CD4-positive, alpha-beta T cell treated with Interleukin-4 for 4 hours (primary cell): ENCODE measurements around the gene OSBPL5.

Experiments
- DNase-seq: peaks from one replicate; pipeline ENCODE4 v3.0.0-alpha.2; 2020

Gene OSBPL5

DNA sequence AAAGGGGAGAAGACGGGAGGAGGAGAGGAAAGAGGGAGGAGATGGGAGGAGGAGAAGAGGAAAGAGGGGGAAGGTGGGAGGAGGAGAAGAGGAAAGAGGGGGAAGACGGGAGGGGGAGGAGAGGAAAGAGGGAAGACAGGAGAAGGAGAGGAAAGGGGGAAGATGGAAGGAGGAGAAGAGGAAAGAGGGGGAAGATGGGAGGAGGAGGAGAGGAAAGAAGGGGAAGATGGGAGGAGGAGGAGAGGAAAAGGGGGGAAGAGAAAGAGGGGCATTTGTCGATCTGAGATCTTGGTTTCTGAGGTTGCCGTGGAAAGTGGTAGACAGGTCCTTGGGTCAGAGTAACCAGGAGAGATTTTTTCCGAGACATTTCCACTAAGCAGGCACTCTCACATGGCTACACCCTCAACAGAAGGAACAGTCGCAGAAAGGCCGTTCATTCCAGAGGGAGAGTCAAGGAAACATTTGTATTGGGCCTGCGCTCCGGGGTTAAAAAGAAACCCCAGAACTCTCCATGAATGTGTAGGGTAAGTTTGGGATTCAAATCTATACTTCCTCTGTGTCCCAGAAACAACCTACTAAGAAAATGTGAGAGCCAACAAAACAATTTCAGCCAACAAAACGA, 68.1 kb downstream of the OSBPL5 start:
- DNase-seq: no peak

DNA sequence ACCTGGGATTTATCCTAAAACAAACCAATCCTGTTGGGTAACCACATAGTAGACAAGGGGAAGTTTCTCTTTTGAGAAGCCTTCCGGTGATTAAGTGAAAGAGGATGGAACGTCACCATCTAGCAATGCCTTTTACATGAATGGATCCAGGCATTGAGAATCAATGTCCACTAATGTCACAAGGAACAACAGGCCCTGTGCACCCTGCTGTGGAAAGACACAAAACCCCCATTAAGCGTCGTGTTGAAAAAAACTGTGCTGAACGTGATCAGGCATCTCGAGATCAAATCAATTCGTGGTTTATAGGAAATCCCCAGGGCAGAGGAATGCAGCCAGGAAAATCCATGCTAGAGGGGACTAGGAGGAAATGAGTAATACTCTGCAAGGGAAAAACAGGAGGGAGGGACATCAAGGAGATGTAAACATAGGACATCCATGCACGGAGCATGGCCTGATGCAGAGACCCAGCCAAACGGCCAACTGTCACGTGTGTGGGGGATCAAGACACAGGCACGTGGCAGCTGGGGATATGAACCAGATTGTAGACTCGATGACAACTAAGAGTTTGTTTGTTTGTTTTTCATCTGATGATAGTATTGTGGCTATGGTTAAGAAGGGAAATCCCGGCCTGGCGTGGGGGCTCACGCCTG, 69.3 kb downstream of the OSBPL5 start:
- DNase-seq: no peak

DNA sequence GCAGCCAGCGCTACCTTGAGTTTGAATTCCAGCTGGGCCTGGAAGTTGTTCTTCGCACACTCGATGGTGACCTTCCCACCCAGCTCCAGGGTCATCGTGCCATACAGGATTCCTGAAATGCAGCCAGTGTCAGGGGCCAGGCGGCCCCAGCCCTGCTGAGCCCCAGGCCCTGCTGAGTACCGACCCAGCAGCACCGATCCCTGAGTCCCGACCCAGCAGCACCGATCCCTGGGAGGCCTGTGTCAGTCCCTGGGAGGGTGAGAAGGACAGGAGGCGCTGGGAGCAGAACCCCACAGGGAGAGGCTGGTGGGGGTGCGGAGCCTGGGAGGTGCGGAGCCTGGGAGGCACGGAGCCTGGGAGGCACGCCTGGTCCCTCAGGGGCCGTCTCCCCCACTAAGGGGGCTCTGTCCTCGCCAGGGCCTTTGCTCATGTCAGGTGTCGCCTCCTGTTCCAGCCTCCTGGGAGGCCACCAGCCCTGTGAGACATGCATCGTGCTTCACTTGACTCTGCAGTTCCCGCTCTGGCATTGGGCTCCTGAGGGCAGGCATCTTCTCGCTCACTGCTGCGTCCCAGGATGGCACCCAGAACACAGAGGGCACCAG, 70.8 kb downstream of the OSBPL5 start:
- DNase-seq: no peak

DNA sequence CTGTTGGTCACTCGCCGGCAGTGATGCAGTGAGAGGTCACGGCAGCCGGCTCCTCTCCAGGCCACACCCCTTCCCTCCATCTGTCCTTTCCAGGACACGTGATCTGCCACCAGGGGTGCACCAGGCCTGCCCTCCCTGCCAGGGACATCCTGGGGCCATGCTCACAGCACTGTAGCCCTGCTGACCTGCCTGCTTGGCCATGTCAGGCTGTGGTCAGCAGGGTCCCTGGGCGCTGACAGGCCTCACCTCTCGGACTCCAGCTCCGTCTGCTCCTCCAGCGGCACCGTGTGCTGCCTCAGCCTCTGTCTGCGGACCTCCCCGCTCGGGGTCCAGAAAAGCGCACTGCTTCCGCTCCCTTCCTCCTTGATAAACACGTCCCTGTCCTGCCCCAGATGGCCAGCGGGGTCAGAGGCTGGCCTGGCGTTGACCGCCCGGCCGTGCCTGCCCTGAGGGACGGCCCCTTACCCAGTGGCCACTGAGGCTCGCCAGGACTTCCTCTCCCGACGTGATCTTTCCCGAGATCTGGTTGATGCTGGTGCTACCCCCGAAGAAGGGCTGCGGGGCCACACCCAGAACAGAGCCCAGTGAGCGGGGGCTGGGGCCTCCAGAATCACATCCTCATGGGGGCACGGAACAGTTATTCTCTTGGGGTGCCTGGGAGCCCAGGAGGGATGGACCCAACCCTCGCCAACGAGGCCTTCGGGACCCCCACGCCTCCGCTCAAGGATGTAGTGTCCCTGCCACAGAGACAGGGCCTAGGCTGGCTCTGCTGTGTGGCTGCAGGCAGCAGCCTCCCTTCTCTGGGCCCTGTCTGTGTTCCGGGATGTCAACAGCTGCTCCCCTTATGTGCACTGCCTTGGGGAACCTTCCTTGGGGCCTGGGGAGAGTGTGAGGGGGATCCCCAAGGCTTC, 71.6 kb downstream of the OSBPL5 start:
- DNase-seq: no peak

DNA sequence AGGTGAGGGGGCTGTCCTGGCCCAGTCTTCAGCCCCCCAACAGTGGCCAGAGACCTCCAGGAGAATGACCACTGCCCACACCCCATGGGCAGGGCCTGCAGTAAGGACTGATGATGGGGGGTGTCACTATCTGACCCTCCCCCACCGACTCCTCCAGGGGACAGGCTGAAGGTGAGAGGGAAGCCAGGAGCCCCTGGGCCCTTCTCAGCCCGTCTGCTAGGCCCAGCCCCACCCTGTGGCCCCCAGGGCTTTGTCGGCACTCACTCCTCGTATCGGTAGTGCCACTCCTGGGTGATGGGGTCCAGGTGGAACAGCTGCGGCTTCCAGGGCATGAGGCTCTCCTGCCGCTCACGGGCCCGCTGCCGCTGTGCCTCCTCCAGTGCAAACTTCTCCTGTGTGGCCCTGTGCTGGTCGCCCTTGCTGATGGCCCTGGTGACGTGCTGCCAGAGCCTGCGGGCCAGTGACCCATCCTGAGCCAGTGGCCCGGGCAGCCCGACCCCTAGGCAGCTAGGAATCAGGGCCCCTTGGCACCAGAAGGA, 72.4 kb downstream of the OSBPL5 start:
- DNase-seq: no peak

DNA sequence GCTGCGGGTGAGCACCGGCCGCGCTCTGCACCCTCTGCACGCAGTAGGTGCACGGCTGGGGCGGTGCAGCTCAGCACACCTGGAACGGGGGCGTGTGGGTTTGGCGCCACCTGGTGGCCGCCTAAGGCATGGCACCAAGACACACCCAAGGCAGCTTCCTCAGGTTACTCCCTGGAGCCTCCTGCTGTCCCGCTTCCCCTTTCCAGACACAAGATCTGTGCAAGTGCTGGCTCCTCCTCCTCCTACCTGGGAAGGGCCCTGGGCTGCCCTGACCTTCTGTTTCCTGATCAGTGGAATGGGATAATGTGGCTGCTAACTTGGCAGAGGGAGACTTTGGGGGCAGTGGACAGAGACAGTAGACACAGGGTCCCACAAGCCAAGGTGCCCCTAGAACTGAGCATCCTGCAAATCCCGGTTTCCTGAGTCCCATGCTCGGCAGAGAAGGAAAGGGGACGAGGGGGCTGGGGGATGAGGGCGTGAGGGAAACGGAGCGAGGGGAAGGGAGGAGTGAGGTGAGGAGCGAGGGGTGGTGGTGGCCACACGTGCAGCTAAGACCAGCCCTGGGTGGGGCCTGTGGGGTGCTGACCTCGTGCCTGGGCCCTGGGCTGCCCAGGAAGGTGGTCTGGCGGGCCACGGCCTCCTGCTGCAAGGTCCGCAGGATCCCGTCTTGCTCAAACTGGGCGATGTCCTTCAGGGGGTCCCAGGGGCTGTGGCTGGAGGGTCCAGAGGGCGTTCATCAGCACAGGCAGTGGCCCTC, 73.1 kb downstream of the OSBPL5 start:
- DNase-seq: peak; percentile 59

DNA sequence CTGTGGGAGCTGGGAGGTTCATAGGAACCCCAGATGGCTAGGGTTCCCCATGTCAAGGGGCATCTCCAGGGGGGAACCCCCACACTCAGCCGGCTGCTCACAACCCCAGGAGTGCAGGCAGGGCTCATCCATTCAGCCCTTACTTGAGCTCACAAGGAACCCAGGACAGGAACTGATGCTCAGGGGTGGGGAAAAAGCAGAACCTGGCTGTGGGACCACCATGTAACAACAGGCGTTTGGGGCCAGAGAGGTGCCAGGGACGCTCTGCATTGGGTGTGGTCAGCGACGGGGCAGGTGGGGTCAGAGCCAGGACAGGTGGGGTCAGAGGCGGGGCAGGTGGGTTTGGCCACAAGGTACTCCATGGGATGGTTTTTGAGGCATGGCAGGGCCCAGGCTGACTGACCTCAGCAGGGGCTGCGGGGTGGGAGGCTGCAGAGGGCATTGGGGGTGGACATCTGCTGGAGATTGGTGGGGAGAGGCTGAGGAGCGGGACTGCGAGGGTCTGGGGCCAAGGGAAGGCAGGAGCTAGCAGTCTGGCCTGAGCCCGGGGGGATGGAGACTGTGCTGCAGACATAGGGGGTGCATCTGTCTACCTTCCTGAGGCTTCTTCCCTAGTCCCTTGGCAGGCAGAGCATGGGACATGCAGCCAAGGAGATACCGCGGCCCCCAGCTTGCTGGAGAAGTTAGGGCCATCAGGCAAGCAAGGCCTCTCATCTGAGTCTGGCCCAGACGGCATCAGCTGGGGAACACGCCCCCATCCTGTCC, 73.8 kb downstream of the OSBPL5 start:
- DNase-seq: no peak

DNA sequence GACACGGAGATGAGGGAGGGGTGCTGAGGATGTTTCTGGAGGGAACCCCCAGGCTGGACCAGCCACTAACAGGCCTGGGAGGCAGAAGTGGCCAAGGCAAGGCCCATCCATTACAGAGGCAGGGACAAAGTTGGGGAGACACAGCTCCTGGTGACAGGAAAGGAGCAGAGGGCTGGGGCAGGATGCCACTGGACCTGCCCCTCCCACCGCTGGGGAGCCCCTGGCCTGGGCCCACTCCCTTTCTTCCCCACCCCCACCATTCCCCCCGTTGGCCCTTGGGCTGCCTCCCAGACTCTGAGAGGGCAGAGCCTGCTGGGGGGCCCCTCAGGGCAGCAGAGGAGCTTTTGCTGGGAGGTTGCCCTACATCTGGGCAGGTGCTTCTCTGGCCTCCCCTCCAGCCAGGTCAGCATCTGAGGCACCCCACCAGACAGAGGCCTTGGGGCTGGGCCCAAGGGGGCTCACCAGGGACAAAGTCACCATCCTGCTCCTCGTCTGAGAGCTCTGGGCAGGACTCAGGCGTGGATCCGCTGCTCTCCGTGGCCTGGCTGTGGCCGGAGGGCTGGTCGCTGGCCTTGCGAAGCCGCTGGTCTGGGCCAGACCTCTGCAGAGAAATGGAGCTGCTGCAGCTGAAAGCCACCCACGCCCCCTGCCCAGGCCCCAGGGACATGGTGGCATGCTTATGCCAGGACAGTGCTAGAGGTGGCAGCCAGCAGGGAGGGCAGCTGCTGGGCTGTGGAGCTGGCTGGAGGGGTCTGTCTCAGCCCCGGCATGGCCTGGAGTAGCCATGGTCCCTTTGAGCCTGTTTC, 74.8 kb downstream of the OSBPL5 start:
- DNase-seq: no peak

DNA sequence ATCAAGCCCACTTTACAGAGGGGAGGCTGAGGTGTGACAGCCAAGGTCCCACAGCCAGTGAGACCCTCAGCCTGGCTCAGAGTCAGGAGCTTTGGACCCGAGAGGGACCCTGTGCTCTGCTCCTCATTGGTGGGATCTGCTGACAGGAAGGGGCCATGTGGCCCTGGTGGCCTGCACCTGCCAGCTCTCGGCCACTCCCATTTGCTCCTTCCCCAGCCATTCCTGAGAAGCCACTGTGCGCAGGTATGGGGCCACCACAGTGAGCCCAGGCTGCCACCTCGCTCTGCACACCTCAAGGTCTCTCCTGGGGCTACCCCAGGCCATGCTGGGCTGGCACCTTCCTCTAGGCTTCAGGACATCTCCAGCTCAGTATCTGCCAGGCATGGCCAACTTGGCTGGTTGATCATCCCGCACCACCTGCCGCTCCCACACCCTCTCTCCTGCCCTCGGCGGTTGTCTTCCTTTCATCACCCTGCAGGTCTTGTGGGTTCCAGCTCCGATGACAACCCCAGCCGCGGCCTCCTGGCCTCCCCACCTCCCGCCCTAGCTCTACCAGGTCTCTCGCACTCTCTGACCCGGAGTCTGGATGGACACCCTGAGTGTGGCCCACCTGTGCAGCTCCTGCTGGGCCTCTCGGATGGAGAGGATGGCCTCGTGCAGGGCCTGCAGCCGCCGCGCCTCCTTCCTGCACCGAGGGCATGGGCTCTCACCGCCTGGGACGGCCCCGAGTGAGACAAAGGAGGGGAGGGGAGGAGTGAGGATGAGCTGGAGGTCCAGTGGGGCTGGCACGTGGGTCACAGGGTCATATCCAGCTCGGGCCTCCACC, 75.7 kb downstream of the OSBPL5 start:
- no peak for DNase-seq

DNA sequence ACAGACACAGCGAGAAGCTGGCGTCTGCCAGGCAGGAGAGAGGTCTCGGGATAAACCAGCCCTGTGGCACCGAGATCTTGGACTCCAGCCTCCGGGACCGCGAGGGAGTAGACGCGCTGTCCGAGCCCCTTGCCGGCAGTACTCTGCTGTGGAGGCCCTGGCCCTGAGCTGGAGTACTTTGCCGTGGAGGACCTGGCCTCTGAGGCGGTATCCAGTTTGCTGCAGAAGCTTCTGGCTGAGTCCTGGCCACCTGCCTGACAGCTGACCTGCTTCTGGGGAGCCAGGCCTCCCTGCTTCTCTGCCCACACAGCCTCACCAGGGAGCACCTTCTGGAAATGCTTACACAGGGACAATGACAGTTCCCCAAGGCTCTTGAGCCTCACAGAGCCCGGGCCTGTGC, 76.3 kb downstream of the OSBPL5 start:
- no peak for DNase-seq

DNA sequence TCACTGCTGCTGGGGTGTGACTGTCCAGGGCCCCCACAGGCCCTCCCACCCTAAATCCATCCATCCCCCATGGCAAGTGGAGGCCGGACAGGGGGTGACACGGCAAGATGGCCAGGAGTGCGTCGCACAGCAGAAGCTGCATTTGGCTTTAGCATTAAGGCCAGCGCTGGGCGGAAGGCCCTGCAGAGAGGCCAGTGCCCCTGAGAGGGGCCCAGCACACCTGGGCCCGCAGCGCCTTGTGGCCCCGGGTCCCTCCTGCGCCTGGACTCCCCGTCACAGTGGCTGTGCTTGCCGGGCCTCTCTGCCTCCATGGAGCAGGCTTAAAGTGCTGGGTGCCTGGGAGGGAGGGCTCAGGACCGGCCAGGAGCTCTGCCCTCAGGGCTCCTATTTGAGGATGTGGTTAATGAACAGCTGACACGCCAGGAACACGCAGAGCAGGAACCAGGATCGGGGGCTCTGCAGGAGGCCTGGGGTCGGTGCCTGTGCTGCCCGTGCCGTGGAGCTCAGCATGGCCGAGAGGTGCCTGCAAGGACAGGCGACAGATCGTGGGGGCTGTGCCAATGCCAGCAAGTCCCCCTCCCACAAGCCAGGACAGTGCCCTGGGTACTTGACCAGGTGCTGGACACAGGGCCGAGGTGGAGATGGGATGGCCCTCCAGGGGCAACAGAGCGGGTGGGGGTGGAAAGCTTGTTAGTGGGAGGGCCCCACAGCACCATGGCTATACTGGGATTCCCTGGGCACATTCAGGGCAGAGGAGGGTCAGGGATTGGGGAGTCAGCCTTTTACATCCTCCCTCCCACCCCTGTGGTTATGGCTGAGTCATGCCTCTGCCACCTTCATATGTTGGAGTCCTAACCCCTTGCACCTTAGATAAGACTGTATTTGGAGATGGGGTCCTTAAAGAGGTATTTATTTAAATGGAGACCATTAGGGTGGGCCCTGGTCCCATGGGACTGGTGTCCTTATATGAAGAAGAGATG, 77.0 kb downstream of the OSBPL5 start:
- DNase-seq: no peak

DNA sequence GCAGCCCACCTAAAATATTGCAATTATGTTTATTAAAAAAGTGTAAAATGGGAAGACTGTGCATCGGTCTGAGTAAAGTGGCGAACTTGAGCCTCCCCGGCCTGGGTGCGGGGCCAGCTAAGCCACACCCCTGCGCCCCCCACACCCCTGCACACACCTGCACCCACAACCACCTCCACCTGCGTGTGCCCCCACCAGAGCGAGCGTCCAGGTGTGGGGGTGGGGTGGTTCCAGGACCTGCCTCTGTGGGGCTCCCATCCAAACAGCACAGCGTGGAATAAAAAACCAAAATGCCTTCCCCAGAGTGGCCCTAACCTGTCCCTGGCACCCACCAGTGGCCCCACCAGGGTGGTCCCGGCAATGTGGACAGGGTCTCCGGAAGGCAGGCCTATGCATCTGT, 77.7 kb downstream of the OSBPL5 start:
- no peak for DNase-seq

DNA sequence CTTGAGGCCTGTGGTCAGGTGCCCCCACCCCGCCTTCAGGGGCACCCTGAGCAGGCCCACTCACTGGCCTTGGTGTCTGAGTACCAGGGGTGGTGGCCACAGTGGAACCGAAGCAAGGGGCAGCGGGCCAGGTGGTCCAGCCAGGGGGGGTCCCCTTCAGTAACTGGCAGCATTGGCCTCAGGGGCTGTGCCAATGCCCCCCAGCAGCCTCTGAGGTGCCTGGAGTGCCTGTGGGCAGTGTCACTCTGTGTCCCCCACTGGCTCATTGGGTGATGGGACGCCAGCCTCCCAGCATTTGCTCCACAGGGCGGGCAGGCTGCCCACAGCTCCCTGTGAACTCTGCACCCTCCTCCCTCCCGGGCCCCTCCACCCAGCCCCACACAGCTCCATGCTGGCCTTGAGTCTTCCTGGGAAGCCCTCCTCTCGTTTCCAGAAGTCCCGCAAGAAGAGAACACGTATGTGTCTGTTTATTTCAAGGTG, 78.4 kb downstream of the OSBPL5 start:
- DNase-seq: no peak

DNA sequence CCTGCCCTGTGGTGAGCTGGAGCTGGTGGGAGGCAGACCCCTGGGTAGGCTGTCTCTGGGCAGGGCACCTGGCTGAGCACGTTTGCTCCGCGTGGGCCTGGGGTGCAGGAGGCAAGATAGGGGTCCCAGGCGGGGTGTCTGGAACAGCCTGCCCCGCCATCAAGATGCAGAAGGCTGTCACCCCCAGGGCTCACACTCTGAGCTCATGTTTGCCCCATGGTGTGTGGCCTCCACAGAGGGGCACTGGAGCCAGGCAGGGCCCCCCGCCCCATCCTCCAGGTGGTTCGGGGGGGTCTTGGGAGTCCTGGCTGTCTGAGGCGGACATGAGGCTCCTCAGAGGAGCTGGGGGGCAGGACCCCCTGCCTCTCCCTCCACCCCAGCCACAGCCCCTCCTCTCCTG, 79.0 kb downstream of the OSBPL5 start:
- DNase-seq: no peak

DNA sequence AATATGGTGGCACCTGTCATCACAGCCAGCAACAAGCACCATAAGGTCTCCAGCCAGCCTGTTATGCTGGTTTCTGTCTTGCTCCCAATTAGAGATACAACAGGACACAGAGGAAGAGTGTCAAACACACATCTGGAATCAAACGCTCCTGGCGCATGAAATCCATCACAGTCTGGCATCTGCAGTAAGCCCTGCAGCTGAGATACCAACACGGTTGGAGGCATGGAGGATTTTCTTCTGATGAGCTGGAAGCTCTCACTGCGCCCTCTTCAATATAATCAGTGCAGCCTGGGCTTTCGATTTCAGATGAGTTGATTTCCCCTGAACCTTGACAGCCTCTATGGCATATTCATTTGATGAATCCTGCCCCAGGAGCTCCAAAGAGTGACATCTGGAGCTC, 80.1 kb downstream of the OSBPL5 start:
- DNase-seq: no peak

DNA sequence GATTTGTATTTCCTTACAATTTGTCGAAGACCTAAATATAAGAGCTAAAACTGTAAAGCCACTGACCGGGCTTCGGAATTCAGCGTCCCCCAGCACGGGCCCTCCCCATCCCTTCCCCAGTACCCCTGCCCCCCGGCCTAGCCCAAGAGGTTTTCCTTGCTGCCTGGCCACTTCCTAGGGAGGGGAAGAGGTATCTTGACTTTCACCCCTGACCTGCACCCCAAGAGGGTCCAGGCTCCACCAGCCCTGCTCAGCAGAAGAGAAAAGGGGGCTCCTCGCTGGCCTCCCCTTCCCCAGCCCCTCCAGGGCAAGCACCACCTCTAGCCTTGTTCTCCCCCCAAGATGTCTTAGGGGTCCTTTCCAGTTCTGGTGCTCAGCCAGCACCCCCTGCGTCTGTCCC, 81.8 kb downstream of the OSBPL5 start:
- DNase-seq: no peak

DNA sequence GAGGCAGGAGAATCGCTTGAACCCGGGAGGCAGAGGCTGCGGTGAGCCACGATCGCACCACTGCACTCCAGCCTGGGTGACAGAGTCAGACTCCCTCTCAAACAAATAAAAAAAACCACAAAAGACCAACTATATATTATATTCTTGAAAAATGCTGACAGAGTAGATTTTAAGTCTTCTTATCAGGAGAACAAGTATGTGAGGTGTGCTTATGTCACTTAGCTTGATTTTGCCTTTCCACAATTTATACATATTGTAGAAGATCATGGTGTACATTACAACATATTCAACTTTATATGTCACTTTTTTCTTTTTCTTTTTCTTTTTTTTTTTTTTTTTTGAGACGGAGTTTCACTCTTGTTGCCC, 83.7 kb downstream of the OSBPL5 start:
- no peak for DNase-seq

DNA sequence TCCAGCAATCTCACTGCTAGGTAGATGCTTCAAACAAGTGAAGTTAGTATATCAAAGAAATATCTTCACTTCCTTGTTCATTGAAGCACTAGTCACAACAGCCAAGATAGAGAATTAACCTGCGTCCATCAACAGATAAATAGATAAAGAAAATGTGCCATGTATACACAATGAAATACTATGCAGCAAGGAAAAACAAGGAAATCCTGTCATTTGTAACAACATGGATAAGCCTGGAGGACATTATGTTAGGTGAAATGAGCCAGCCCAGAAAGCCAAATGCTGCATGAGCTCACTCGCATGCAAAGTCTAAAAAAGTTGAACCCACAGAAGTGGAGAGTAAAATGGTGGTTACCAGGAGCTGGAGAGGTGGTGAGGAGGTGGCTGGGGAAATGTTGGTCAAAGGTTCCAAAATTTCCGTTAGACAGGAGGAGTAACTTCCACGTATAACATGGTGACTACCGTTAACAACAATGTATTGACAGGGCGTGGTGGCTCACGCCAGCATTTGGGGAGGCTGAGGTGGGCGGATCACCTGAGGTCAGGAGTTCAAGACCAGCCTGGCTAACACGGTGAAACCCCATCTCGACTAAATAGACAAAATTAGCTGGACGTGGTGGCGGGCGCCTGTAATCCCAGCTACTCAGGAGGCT, 84.3 kb downstream of the OSBPL5 start:
- DNase-seq: no peak
